IPS DF 6.9 (cell line): ENCODE data around the gene PRRC2B.

Experiments used
- DNase-seq: peaks from one replicate; pipeline ENCODE4 v3.0.0-alpha.2; 2013; ENCODE audit warnings: low read depth, low spot score
- H3K27ac ChIP-seq: one replicate; pipeline ENCODE4 v1.5.1; 2013; ENCODE audit warnings: low read length, control low read depth
- H3K27me3 ChIP-seq: 2 replicates; pipeline ENCODE4 v1.6.1; 2013; ENCODE audit warnings: mild to moderate bottlenecking, low read length; ENCODE audit not compliant: control insufficient read depth, insufficient read depth
- H3K36me3 ChIP-seq: 2 replicates; pipeline ENCODE4 v1.6.1; 2013; ENCODE audit warnings: low read length; ENCODE audit not compliant: control insufficient read depth, insufficient read depth
- H3K4me1 ChIP-seq: 2 replicates; pipeline ENCODE4 v1.6.1; 2013; ENCODE audit warnings: low read length; ENCODE audit not compliant: control insufficient read depth, insufficient read depth
- H3K4me3 ChIP-seq: 2 replicates; pipeline ENCODE4 v1.5.1; 2013; ENCODE audit warnings: mild to moderate bottlenecking, low read length
- H3K9me3 ChIP-seq: 2 replicates; pipeline ENCODE4 v1.6.1; 2013; ENCODE audit warnings: low read length, inconsistent platforms; ENCODE audit not compliant: control insufficient read depth, insufficient read depth
- WGBS: extraction: QIAGEN DNeasy Blood & Tissue Kit; methylation state at CpG from one replicate; pipeline ENCODE4 v1.1.7; 2013; ENCODE audit warnings: mixed read lengths, missing lambda C conversion rate; ENCODE audit not compliant: insufficient read length, insufficient coverage; 5-methylcytosine and 5-hydroxymethylcytosine counted together

The PRRC2B gene

DNA sequence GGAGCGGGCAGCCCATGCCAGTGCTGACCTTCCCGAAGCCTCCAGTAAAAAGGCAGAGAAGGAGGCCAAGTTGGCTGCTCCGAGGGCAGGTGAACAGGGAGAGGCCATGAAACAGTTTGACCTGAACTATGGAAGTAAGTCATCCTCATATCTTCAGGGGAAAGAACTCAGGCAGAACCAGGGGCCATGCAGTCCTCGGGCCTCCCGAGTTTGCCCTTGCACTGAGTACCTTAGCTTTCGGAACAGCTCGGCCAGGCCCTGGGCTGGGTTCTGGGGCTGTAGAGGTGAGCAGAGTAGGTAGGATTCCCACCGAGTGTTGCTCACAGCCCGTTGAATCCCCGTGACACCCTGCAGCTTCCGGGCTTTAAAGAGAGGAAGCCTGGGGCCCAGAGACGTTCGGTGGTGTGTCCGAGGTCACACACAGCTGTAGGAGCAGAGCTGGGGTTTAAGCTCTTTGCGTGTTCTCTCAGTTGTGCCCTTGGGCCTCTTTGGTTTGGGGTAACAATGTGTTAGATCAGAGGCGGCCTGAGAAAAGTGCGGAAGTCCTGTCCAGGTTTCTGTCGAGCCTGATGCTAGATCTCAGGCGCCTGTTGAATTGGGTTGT, 84.0 kb downstream of the PRRC2B start:
- Histone ChIP-seq H3K9me3 (no peaks in the 10 kb centered on the region), H3K4me3 (no peak overlapping the region), H3K27ac (no peak overlapping the region), H3K4me1 (no peaks in the 10 kb centered on the region), H3K36me3 (peaks cover 71% of the 10 kb centered on the region), H3K27me3 (no peaks in the 10 kb centered on the region)
- DNase-seq, result no peak
- no CpG with 5 or more reads among the region's 19 CpGs for WGBS

GRCh38 chr9:131478421-131478868, 84.6 kb downstream of the PRRC2B start:
- Histone ChIP-seq H3K27ac (no peak overlapping the region), H3K4me1 (no peaks in the 10 kb centered on the region), H3K9me3 (no peaks in the 10 kb centered on the region), H3K4me3 (no peak overlapping the region), H3K36me3 (peaks cover 72% of the 10 kb centered on the region), H3K27me3 (no peaks in the 10 kb centered on the region)
- DNase-seq, result peak; percentile 29
- no CpG with 5 or more reads among the region's 12 CpGs for WGBS

- Histone ChIP-seq H3K27me3 (no peaks in the 10 kb centered on the region), H3K9me3 (no peaks in the 10 kb centered on the region), H3K36me3 (peaks cover 72% of the 10 kb centered on the region), H3K4me1 (no peaks in the 10 kb centered on the region), H3K4me3 (no peak overlapping the region), H3K27ac (no peak overlapping the region)
- WGBS, result no CpG with 5 or more reads among the region's 10 CpGs
- DNase-seq, result no peak
Measured at GRCh38 chr9:131478911-131479310, 85.0 kb downstream of the PRRC2B start.

DNA sequence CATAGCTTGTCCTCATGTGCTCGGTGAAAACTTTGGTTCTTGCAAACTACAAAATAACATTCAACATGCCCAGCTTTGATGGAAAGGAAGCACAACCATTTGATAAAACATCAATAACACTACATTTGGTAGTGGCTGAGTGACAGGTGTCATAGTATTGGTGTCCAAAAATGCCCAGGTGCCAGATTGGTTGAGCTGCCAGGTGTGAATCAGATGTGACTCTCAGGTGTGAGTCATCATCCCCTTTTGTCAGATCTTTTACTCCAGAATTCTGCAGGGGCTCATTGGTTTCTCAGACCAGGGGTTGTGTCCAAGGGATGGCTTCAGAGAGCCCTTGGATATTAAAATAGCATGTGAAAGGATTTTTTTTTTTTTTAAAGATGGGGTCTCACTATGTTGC, 86.4 kb downstream of the PRRC2B start:
- Histone ChIP-seq H3K27ac (no peak overlapping the region), H3K9me3 (no peaks in the 10 kb centered on the region), H3K4me3 (no peak overlapping the region), H3K4me1 (no peaks in the 10 kb centered on the region; the same call in 1 of the 2 replicates), H3K36me3 (peaks cover 75% of the 10 kb centered on the region), H3K27me3 (no peaks in the 10 kb centered on the region)
- no CpG with 5 or more reads among the region's 1 CpG for WGBS
- DNase-seq, result no peak

DNA sequence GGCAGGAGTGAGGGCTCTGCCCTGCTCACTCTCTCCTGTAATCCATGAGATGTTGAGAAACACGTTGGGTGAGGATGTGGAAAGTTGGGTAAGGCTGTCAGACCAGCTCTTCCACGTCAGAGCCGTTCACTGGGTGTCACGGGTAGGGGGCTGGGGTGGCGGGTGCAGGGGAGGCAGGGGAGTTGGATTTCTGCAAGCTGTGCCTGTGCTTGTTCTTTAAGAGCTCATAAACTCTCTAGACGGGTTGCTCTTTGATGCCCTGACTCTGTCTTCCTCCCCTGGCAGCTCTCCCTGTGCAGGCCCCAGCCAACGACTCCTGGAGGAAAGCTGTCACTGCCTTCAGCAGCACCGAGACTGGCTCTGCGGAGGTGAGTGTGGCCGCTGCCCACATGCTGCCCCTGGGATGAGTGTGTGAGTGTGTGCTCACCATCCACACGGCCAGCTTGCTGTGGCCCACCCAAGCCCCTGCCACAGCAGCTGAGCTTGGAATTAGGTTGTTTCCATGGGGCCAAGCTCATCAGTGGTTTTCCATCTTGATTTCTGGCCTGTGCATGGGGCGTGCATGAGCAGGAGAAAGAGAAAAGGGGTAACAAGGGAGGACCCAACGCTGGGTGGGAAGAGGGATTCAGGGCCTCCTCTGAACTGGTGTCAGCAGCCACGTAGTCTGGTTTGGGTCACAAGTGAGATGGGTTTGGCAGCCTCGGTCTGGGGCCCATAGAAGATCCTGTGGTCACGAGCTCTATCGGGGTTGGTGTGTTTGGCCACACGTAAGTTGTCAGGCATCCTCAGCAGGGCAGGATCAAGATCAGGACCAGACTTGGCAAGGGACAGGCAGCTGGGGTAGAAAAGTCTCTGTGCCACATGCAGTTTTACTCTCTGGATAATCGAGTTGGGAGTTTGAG, 87.8 kb downstream of the PRRC2B start:
- H3K36me3 ChIP-seq, result peaks cover 76% of the 10 kb centered on the region
- no peak overlapping the region for H3K4me3 ChIP-seq
- no peaks in the 10 kb centered on the region for H3K27me3 ChIP-seq
- no peaks in the 10 kb centered on the region; the same call in 1 of the 2 replicates for H3K4me1 ChIP-seq
- DNase-seq, result no peak
- H3K27ac ChIP-seq, result no peak overlapping the region
- WGBS, result no CpG with 5 or more reads among the region's 19 CpGs
- H3K9me3 ChIP-seq, result no peaks in the 10 kb centered on the region

- H3K36me3 ChIP-seq, result peaks cover 78% of the 10 kb centered on the region
- no peaks in the 10 kb centered on the region; the same call in 1 of the 2 replicates for H3K4me1 ChIP-seq
- H3K27ac ChIP-seq, result no peak overlapping the region
- WGBS, result no CpG with 5 or more reads among the region's 24 CpGs
- H3K27me3 ChIP-seq, result no peaks in the 10 kb centered on the region
- no peaks in the 10 kb centered on the region for H3K9me3 ChIP-seq
- H3K4me3 ChIP-seq, result no peak overlapping the region
- DNase-seq, result no peak
Measured at GRCh38 chr9:131482343-131483006, 88.6 kb downstream of the PRRC2B start.

DNA sequence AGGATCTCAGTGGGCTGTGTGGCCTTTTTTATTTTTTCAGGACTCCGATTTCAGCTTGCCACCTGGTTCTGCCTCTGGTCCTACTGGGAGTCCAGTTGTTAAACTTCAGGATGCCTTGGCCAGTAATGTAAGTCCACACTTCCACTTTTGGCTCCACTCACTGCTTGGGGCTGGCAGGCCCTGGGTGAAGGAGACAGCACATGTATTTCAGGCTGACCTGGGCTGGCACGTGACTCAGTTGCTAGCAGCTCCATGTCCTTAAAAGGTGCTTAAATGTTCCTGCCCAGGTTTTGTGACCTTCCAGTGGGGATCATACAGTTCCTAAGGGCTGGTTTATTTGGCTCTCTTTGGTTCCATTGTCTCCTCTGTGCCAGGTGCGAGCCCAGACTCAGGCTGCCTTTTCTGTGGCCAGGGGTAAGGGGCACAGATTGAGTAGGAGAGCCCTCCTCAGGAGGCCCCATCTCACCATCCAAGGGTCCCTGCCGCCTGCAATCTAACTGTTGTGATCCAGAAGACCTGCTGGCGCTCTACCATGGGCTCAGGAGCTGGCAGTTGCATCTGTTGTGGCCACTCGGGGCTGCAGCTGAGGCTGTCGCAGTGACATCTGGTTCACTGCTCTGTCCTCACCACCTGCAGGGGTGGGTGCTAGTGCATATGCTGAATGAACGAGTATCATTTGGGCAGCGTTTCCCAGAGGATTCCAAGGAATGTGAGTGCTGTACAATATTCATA, 89.6 kb downstream of the PRRC2B start:
- WGBS, result no CpG with 5 or more reads among the region's 9 CpGs
- Histone ChIP-seq H3K27ac (no peak overlapping the region), H3K4me3 (no peak overlapping the region), H3K9me3 (no peaks in the 10 kb centered on the region), H3K27me3 (no peaks in the 10 kb centered on the region), H3K4me1 (no peaks in the 10 kb centered on the region; the same call in 1 of the 2 replicates), H3K36me3 (peaks cover 81% of the 10 kb centered on the region)
- DNase-seq, result no peak

DNA sequence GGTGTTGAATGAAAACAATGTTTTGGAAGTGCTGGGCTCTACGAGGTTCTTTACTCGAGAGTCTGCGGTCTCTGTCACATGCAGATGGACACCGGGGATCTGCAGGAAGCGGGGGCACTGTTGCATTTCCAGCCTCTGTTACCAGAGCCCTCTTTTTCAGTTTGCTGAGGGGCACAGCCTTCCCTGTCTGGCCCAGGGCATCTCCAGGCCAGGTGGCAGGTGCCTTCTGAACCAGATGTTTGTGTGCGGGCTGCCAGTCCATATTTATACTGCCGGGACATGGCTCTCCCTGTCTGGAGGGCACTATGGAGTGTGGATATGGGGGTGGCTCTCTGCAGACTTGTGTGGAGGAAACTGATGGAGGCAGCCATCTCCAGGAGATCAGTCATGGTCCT, 90.2 kb downstream of the PRRC2B start:
- DNase-seq, result no peak
- Histone ChIP-seq H3K27ac (no peak overlapping the region), H3K9me3 (no peaks in the 10 kb centered on the region), H3K4me3 (no peak overlapping the region), H3K4me1 (no peaks in the 10 kb centered on the region; the same call in 1 of the 2 replicates), H3K36me3 (peaks cover 80% of the 10 kb centered on the region), H3K27me3 (no peaks in the 10 kb centered on the region)
- WGBS, result no CpG with 5 or more reads among the region's 7 CpGs

DNA sequence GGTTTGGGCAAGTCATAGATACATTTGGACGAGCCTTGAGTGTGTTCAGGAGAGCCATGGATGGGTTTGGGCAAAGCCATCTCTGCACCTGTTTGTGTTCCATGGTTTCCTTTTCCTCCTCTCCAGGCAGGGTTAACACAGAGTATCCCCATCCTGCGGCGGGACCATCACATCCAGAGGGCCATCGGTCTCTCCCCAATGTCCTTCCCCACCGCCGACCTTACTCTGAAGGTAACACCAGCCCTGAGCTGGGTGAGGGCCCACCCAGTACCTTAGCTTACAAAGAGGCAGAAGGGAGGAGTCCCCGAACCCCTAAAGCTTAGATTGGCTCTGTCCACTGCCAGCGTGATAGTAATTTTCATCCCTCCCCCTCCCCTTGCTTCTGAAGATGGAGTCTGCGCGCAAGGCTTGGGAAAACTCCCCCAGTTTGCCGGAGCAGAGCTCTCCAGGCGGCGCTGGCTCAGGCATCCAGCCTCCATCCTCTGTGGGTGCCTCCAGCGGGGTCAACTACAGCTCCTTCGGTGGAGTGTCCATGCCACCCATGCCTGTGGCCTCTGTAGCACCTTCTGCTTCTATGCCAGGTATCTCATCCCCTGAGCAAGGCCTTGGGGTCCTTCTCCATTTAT, 90.8 kb downstream of the PRRC2B start:
- Histone ChIP-seq H3K9me3 (no peaks in the 10 kb centered on the region), H3K27ac (no peak overlapping the region), H3K4me3 (no peak overlapping the region), H3K36me3 (peaks cover 80% of the 10 kb centered on the region), H3K4me1 (no peaks in the 10 kb centered on the region; the same call in 1 of the 2 replicates), H3K27me3 (no peaks in the 10 kb centered on the region)
- WGBS, result no CpG with 5 or more reads among the region's 15 CpGs
- DNase-seq, result no peak
